ENCODE results near the gene TBC1D2B.

DNA sequence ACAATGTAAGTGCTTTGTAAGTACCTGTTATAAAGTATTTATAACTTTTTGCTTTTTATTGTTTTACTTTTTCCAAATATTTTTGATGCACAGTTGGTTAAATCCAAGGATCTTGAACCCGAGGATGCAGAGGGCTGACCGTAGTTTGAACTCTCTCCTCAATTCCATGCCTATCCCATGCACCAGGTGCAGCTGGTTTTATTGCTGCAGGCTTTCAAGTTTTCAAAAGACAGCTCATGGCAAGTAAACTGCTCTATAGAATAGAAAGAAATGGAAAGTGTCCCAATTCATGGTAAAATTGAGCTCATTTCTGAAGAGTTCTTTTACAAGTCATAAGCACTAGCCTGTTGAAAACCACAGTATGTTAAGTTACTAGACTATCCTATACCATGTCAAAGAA, 131.9 kb downstream of the TBC1D2B start:
- TF ChIP-seq, protein P1, sequence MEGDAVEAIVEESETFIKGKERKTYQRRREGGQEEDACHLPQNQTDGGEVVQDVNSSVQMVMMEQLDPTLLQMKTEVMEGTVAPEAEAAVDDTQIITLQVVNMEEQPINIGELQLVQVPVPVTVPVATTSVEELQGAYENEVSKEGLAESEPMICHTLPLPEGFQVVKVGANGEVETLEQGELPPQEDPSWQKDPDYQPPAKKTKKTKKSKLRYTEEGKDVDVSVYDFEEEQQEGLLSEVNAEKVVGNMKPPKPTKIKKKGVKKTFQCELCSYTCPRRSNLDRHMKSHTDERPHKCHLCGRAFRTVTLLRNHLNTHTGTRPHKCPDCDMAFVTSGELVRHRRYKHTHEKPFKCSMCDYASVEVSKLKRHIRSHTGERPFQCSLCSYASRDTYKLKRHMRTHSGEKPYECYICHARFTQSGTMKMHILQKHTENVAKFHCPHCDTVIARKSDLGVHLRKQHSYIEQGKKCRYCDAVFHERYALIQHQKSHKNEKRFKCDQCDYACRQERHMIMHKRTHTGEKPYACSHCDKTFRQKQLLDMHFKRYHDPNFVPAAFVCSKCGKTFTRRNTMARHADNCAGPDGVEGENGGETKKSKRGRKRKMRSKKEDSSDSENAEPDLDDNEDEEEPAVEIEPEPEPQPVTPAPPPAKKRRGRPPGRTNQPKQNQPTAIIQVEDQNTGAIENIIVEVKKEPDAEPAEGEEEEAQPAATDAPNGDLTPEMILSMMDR (IDR thresholded peaks at IDR 0.05), result no peak
- TF ChIP-seq POLR2A (IDR thresholded peaks at IDR 0.05), result no peak

Data from lower leg skin (tissue), 3 donors.